ENCODE data around the gene ANKRD65.
"Not testable (repeated sequence)": the region's sequence is repeated elsewhere in the genome, so short reads cannot be mapped to it uniquely, and the experiment has no call there.

Gene ANKRD65

DNA sequence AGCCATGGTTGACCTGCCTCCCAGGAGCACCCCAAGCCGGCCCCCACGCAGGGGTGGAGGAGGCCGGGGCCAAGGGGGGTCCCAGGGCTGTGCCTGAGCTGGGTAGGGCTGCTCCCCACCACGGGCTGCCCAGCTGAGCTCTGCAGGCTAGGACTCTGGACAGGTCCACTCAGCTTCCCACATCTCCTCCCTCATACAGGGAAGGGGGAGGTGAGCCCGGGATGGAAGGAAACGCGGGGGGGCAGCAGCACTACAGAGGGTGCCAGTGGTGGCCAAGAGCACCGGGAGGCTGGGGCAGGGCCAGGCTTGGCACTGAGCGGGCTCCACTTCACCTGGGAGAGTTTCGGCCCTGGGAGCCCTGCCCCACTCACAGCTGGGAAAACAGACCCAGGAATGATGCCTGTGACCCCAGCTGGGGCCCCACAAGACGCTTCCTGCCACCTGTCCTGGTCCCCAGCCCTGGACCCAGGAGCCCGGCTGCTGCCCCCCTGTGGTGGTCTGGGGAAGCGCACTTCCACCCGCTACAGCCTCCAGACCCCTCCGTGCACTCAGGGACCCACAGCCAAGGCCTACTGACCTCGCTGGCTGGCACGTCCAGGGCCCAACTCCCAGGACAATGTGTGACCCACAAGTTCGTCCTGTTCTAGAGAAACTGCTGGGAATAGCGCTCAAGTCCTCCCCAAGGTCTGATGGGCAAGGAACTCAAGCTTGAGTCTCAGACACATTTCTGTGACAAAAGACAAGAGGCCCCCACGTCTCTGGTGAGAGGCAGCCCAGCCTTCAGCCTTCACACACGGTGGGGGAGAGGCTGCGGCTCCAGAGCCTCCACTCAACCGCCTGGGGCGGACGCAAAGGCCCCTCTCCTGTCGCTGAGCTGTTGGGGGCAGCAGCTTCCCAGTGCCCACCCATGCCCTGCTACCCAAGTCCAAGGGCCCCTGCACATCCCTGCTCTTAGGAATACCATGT lies 49.0 kb downstream of the ANKRD65 start:
- DNase-seq (ENCODE audit: low read depth in 2 of 2), result no peak

DNA sequence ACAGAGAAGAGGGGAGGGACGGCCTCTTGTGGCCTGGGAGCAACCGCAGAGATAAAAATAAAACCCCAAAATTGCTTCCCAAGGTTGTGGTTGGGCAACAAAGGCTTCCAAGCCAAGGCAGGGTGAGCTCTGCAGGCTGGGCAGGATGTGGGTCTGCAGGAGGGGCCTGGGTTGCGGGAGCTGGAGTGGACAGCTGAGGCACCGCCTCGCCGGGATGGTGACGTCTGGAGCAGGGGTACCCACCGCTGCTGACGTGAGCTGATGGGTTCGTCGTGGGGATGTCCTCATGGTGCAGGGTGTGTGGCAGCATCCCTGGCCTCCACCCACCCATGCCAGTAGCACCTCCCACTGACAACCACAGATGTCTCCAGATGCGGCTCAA lies 49.7 kb downstream of the ANKRD65 start:
- no peak for DNase-seq (ENCODE audit: low read depth in 2 of 2)

DNA sequence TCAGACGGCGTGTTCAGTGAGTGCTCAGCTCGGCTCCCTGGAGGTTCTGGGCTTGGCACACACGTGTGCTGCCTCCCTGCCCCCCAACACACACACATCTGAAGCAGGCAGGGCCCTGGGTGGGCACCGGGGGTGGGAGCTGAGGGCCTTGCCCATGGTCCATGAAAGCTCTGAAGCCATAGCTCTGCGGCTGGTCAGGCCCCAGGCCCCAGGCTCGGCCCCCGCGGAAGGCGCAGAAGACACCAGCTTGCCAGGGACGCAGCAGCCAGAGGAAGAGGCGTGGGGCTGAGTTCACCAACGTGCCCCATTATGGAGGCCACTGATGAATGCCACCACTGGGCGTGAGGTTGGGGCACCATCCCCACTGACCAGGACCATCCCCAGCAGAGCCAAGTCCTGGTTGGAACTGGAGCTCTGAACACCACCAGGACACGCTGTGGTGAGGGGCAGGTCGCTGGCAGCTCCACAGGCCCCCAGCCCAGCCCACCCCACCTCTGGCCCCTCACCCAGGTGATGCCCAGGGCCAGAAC lies 50.2 kb downstream of the ANKRD65 start:
- DNase-seq (ENCODE audit: low read depth in 2 of 2), result no peak

DNA sequence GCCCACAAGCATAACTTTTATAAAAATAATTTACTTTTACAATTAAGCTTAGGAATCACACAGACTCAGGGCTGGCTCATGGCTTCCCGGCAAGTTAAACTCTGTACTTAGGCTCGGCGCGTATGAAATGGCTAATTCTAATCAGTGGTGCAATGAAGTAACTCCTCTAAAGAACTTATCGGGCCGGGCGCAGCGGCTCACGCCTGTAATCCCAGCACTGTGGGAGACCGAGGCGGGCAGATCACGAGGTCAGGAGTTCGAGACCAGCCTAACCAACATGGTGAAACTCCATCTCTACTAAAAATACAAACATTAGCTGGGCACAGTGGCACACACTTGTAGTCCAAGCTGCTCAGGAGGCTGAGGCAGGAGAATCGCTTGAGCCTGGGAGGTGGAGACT lies 51.0 kb downstream of the ANKRD65 start:
- DNase-seq (ENCODE audit: low read depth in 2 of 2), result not testable (repeated sequence)
